ENCODE results near the gene DEPDC5. TPM values are rescaled to one million over a fixed set of nuclear protein-coding genes. Genes with fewer than 3 reads are reported as not detected.

DEPDC5 gene
- 14.0 and 14.1 TPM in 2 replicates for total RNA-seq

GRCh38 chr22:31753634-31754501 lies at the start of gene DEPDC5:
DEPDC5 (plus strand) TSS chr22:31754019; CDS start chr22:31754922, 903 bp downstream.

GRCh38 chr22:31749636-31750364 lies 4.0 kb upstream of the DEPDC5 start, which contains the start of gene PRR14L:
PRR14L (minus strand) TSS chr22:31750132; CDS start chr22:31738860, 11,272 bp downstream.

DNA sequence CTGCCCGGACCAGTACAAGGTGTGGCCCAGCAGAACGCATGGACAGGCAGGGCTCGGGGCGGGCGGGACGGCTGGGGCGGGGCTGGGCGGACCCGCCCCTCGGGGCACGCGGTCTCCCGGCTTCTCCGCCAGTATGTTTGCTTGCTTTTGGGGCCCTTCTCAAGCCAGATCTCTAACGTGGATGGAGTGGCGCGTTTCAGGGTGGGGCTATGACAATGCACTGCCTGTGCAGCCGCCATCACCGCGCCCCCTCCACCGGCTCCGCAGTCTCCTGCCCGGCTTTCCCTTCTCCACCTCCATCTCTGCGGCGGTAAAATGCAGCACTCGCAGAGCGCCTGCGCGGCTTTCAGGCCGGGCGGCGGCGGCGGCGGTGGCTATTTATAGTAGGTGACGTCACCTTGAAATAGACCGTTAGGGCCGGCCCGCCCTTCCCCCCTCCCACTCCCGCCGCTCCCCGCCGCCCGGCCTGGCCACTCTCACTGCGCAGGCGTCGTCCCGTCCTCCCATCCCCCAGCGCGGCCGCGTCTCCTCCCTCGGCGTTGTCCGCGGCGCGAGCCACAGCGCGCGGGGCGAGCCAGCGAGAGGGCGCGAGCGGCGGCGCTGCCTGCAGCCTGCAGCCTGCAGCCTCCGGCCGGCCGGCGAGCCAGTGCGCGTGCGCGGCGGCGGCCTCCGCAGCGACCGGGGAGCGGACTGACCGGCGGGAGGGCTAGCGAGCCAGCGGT lies 190.3 kb downstream of the DEPDC5 start, which contains the start of gene YWHAH:
Gene YWHAH (plus strand): TSS at position 558 of the 722 bp plus-strand sequence. CDS start 199 bp downstream, outside the sequence.

Small RNA genes lying within 50 kb of the gene (small RNA-seq; reads per million reads assigned to genes)
- gene RN7SL20P: not detected

Other genes with a start within 250 kb of the DEPDC5 start
- 34.1 and 39.0 TPM in 2 replicates for gene PISD, start 91.8 kb upstream of the DEPDC5 start, total RNA-seq
- 23.7 and 24.4 TPM in 2 replicates for gene PRR14L, start 3.9 kb upstream of the DEPDC5 start, total RNA-seq
- 92.8 and 117 TPM in 2 replicates for gene YWHAH, start 190.5 kb downstream of the DEPDC5 start, total RNA-seq

Data from hair follicle dermal papilla cell (primary cell).